NCI-H748 (cell line): Measurements from ENCODE around the gene KRTAP9-6.
"Not testable (repeated sequence)": the region's sequence is repeated elsewhere in the genome, so short reads cannot be mapped to it uniquely, and the experiment has no call there.

Source experiments
- DNase-seq: peaks from one replicate; lab custom pipeline; 2025; ENCODE audit not compliant: unreplicated experiment; lab: John Stamatoyannopoulos, UW

KRTAP9-6 gene

DNA sequence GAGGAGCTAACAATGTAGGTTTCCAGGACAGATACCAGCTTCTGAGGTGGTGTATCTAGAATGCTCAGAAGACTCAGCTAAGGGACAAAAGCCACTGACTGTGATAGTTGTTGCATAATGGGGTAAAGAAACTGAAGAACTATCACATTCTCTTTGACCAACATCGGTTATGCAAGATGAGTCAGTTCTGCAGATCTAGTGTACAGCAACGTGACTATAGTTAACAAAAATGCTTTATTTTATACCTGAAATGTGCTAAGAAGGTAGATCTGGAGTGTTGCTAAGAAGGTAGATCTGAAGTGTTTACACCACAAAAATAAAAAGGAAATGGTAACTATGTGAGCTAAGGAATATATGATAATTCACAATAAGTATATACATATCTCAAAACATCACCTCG lies 2.5 kb downstream of the KRTAP9-6 start:
- DNase-seq, result no peak

DNA sequence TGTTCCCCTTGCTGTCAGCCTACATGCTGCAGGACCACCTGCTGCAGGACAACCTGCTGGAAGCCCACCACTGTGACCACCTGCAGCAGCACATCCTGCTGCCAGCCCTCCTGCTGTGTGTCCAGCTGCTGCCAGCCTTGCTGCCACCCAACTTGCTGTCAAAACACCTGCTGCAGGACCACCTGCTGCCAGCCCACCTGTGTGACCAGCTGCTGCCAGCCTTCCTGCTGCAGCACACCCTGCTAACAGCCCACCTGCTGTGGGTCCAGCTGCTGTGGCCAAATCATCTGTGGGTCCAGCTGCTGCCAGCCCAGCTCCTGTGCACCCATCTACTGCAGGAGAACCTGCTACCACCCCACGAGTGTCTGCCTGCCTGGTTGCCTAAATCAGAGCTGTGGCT lies 6.1 kb downstream of the KRTAP9-6 start:
- DNase-seq, result not testable (repeated sequence)

DNA sequence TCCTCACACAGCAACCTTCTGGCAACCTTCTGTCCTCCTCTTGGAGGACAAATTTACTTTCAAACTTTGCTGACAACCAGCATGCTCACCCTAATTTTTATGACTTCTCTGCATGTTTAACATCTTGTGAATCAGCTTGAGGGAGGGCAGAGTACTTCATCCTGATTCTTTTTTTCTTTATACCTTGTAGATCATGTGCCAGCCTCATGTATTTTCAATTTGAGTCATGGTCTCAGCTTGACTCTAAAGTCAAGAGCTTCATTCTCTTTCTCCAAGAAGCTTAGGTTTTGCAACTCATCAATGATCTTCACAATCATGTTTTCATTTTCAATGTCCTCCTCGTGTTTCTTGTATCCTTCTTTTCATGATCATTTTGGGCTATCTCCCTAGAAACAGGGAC lies 6.7 kb downstream of the KRTAP9-6 start:
- DNase-seq, result no peak

DNA sequence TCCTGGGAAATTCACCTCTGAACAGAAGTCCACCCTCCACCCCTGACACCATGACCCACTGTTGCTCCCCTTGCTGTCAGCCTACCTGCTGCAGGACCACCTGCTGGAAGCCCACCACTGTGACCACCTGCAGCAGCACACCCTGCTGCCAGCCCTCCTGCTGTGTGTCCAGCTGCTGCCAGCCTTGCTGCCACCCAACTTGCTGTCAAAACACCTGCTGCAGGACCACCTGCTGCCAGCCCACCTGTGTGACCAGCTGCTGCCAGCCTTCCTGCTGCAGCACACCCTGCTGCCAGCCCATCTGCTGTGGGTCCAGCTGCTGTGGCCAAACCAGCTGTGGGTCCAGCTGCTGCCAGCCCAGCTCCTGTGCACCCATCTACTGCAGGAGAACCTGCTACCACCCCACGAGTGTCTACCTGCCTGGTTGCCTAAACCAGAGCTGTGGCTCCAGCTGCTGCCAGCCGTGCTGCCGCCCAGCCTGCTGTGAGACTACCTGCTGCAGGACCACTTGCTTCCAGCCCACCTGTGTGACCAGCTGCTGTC lies 10.5 kb downstream of the KRTAP9-6 start, which contains the start of gene KRTAP9-7:
Gene KRTAP9-7, plus strand, starts transcription at position 51 of the 543 bp plus-strand sequence. Its CDS starts 0 bp downstream, at position 51.
- DNase-seq, result not testable (repeated sequence)

DNA sequence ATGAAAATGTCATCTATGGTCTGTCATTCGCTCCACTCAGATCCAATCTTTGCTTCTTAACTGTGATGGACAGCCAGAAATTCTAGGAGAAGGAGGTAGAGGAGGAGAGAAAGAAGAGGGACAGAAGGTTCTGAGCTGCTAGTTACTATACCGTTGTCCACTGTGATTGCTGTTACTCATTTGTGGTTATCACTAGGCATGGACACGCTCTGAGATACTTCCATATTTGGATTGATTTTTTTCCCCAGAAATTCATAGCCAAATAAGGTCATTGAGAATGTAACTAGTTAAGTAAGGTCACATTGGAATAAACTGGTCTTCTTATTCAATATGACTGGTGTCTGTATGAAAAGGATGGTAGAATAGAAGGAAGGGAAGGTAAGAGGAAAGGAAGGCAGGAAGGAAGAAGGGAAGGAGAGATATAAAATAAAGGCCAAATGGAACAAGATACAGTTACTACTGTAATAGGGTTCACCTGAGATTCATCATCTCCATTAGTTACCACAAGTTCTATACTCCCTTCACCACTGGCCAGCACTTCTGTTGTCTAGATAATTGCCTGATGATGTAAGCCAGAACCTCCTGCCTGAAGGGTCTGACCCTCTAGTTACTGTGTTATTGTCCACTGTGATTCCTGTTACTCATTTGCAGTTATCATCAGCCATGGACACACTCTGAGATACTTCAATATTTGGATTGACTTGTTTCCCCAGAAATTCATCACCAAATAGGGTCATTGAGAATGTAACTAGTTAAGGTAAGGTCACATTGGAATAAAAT lies 13.2 kb downstream of the KRTAP9-6 start:
- no peak for DNase-seq

DNA sequence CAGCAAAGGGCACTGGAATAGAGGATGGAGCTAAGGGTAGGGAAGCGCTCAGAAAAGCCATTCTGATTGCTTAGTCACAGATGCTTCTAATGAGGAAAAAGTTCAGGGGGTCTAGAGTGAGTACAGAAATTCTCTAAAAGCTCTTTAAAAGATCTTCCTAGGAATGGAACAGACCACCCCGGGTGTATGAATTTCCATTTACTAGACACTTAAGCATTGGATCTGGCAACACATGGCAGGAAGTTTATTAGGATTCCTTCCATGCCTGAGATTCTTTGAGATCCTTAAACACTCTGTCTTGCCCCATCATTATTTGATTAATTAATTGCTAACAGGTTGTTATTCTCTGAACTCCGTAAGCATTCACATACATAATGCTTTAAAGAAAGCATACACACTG lies 18.9 kb downstream of the KRTAP9-6 start:
- DNase-seq, result no peak

DNA sequence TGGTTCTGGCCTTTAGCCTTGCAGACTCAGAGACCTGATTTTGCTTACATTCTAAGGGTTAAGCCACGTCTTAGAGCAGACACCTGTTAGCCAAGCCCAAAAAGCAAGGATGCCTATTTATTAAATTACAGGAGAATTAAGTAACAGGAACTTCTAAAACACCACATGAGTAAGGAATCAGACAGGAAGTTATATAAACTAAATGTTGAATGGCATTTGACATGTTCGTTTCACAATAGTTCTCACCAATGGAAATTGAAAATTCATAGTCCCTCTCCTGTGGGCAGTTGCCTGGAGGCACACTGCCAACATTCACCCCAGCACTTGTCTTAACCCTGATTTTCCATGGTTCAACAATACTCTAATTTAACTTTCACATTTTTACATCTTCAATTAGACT lies 19.4 kb downstream of the KRTAP9-6 start:
- no peak for DNase-seq

DNA sequence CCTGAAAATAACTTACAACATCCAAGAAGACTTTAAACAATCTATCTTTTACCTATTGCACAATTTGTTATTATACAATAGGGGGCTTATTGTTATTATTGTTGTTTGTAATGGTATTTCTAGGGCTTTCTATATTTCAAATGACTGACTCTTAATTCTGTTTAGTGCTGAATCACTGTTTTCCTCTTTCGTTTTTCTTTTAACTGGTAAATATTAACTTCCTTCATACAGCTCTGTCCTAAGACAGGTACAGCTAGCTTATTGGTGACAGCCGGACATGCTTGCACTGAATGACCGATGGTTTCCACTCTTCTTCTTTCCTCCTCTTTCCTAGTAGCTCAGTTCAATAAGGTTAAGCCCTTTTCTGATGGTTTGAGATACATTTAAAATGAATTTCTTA lies 21.9 kb downstream of the KRTAP9-6 start:
- DNase-seq, result no peak

DNA sequence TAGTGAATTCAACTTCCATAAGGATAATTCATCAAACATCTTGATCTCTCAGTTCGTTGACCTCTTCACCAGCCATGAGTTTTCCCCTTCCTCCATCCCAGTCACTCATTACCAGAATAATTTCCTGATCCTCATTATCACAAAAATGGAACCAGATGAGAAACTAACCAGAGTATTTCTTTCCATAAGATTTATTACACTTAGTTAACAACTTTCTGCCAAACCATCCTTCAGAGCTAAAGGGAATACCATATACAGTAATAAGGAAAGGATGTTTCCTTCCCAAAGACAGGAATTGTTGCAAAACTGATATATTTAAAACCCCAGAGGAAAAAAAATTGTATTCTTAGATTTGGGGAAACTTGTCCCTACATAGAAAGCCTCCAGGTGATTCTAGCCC lies 28.8 kb downstream of the KRTAP9-6 start:
- DNase-seq, result no peak

DNA sequence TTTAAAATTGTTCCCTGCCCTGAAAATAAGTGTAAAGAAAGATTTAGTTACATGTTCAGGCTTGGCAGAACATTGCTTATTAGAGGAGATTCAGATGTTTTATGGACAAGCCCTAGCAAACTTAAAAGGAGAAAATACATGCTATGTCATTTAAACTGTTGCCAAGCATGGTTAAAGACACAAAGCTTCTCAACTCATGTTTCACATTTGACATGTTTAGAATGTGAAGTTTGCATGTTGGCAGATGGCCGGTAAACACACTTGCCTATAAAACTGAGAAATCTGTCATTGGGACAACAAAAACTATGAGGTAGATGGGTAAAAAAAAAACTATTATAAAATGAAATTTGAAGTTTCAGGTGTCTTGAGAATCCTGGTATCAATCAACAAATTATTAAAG lies 31.7 kb downstream of the KRTAP9-6 start:
- no peak for DNase-seq

DNA sequence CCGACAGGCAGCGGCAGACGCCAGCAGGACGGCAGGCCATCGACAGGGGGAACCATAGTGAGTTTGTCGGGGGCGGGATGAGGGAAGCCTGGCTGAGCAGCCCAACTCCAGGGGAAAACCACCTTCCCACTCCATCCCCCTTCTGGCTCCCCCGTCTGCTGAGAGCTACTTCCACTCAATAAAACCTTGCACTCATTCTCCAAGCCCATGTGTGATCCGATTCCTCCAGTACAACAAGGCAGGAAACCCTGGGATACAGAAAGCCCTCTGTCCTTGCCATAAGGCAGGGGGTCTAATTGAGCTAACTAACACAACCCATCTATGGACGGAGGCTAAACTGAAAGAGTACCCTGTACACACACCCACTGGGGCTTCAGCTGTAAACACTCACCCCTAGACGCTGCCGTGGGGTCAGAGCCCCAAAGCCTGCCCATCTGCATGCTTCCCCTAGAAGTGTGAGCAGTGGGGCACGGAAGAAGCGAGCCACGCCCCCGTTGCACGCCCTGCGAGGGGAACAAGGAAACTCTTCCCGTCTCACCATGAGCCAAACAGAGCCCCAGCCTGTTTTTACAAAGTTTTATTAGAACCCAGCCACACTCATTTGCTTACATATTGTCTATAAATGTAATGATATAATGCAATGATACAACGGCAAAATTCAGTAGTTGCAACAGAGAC lies 33.4 kb downstream of the KRTAP9-6 start:
- DNase-seq, result no peak

DNA sequence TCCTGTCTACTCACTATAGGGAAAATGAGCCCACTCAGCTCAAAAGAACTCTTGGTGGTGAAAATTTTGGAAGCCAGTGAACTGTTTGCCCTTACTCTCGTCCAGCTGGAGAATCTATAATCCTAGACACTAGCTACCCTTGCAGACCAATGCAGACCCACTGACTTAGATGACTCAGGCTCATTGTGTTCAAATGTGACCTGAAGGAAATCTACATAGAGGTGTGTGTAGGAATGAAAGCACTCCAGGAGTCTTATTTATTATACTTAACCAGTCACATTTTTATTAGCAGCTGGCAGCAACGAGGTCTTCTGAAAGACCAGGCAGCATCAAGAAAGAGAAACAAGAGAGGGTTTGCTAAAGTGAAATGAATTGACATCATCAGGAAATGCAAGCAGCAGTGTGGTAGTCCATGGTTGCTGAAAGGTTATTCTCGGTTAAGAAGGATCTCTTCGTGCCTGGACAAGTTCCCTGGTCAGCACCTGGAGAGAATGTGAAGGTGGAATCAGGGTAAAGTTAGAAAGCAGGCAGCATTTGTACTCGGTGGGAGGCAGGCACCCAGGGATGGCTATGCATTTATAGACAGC lies 36.1 kb downstream of the KRTAP9-6 start:
- no peak for DNase-seq

DNA sequence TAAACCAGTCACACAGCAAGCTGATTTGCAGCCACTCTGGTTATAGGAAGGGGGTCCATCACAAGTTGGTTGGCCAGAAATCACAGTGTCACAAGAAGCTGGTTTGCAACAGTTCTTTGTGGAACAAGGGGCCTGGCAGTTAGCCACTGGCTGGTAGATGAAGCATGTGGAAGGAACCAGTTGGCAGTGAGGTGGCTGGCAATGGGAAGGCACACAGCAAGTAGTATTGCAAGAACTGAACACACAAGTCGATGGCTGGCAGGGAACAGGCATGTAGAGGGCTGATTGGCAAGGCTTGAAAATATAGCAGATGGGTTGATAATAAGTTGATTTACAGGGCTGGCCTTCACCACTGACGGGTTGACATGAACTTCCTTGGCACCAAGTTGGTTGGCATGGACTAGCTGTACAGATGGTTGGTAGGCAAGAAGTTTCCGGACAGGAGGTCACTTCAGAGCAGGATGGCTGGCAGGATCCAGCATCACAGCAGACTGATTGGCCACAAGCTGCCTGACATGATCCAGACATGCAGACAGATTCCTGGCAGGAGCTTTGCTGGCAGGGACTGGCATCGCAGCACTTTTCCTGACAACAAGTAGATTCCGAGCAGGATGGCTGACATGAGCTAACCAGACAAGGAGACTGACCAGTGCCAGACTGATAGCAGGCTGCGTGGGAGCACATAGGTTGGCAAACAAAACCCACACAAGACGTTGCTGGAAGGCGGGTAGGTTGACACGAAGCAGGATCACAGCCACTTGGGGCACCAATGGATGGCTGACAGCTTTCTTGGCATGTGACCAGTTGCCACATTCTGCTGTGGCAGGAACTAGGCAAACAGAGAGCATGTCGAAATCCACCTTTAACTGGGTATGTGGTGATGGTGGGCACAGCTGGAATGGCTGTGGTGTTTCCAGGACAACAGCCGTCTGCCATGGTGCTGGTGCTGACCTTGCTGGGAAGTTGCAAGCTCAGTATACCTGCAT lies 37.0 kb downstream of the KRTAP9-6 start, which contains the start of gene KRTAP29-1:
Gene KRTAP29-1, minus strand, starts transcription at position 936 of the 986 bp plus-strand sequence. Its CDS starts 0 bp downstream, at position 936.
- DNase-seq, result no peak

DNA sequence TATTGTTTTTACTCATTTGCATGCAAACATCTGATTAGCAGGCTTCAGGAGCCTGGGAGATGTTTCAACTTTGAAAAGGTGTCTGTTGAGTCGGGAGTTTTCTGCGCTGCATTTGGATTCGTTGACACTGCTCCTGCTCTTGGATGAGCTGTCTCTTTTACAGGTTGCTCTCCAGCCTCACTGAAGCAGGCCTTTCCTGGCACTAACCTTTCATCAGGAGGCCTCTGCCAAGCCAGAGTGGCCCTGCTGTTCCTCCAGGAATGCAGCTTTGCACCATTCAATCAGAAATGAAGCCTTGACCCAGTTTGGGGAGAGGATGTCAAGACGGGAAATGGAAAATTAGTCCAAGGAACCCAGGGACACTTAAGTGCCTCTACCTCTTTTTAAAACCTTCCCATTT lies 37.8 kb downstream of the KRTAP9-6 start:
- no peak for DNase-seq

DNA sequence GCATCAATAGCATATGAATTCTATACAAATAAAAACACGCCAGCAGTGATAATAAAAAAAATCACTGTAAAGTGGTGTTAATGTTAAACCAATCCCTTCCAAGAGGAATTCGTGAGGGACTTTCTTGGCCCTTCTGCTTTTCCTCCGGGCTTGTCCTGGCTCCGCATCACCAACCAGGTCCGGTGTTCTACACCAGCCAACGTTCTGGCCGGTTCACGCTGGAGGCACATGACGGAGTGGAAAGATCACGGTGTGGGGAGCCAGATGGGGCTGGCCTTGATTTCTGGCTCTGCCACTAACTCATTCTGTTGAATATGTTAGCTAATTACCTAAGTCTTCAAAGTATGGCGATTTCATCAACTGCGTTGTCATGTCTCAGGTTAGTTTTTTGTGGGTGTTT lies 38.9 kb downstream of the KRTAP9-6 start:
- DNase-seq, result no peak

DNA sequence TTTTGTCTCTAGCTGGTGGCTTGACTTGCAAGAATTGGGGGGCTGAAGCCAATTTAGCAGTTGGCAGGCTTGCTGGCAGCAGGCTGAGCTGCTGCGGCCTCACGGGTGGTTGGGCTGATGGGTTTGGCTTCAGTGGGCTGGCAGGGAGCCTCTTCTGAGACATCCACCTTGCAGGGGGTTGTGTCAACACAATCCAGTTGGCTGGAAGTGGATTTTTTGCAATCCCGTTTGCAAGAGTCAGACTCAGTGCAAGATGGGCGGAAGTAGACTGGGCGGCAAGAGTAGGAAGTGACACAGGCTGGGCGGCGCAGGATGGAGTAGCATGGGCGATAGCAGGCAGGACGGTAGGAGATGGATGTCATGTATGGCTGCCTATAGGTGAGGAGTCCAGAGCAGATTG lies 42.5 kb downstream of the KRTAP9-6 start:
- no peak for DNase-seq

DNA sequence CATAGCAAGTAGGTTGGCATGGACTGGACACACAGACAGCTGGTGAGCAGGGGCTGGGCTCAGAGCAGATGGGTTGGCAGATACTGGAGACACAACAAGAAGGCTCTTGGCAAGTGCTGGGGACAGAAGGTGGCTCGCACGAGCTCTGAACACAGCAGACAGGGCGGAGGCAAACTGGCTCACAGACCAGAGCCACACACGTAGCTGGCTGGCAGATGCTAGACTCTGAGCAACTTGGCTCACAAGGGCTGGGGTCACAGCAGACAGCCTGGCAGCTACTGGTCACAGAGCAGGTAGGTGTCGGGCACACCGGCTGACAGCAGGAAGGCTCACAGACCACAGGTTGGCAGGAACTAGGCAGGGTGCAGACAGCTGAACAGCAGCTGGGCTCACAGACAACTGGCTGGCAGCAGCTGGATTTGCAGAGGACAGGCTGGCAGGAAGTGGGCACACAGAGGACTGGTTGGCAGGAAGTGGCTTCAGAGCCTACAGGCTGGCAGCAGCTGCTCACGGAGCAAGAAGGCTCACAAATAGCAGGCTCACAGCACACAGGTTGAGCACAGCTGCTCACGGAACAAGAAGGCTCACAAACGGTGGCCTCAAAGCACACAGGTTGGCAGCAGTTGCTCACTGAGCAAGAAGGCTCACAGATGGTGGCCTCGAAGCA lies 43.2 kb downstream of the KRTAP9-6 start:
- DNase-seq, result peak; percentile 11

DNA sequence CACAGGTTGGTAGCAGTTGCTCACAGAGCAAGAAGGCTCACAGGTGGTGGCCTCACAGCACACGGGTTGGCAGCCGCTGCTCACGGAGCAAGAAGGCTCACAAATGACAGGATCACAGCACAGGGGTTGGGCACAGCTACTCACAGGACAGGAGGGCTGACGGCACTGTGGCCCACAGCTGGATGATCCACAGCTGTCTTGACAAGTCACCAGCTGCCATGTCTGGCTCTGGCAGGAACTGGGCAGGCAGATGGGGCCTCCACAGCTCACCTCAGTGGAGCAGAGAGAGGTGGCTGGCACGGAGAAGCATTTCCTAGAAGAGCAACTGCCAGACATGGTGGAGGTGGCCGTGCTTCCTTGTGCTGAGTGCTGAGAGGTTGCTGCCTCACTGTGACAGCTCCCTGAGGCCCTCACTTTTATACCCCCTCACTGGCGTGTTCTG lies 43.8 kb downstream of the KRTAP9-6 start, which contains the start of gene KRTAP16-1:
Gene KRTAP16-1, minus strand, starts transcription at position 392 of the 442 bp plus-strand sequence. Its CDS starts 56 bp downstream, at position 336.
- no peak for DNase-seq

DNA sequence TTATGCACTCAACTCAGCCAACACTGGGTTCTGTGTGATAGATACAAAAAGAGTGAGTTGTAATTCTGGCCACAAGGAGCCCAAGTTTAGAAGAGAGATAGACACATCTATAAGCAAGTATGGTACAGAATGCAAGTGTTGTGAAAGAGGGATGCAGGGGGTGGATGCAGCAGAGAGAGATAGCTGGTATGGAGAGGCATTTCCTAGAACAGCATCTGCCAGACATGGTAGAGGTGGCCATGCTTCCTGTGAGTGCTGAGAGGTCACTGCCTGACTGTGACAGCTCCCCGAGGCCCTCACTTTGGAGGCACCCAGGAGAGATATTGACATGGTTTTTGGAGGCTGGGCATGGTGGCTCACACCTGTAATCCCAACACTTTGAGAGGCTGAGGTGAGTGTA lies 45.9 kb downstream of the KRTAP9-6 start:
- no peak for DNase-seq
